Ishikawa (cell line): ENCODE results near the gene MAGI2.

Experiments
- CEBPB ChIP-seq: IDR thresholded peaks from 2 replicates; pipeline ENCODE4 v1.6.1; 2012
- CREB1 ChIP-seq: IDR thresholded peaks from 2 replicates; pipeline ENCODE4 v1.6.1; 2012; ENCODE audit warnings: low read depth
- EGR1 ChIP-seq: IDR thresholded peaks from 2 replicates; pipeline ENCODE4 v1.6.1; 2012
- EP300 ChIP-seq: IDR thresholded peaks from 2 replicates; pipeline ENCODE4 v1.6.1; 2012; ENCODE audit warnings: borderline replicate concordance
- FOXM1 ChIP-seq: IDR thresholded peaks from 2 replicates; pipeline ENCODE4 v1.6.1; 2012; ENCODE audit warnings: low read depth, borderline replicate concordance
- NFIC ChIP-seq: IDR thresholded peaks from 2 replicates; pipeline ENCODE4 v1.6.1; 2012
- RAD21 ChIP-seq: IDR thresholded peaks from 2 replicates; pipeline ENCODE4 v1.6.1; 2012; ENCODE audit warnings: low read depth
- TAF1 ChIP-seq: IDR thresholded peaks from 2 replicates; pipeline ENCODE4 v1.6.1; 2012; ENCODE audit warnings: low read depth, mild to moderate bottlenecking
- TCF12 ChIP-seq: IDR thresholded peaks from 2 replicates; pipeline ENCODE4 v1.6.1; 2012; ENCODE audit warnings: low read depth
- YY1 ChIP-seq: IDR thresholded peaks from 2 replicates; pipeline ENCODE4 v1.6.1; 2012; ENCODE audit warnings: low read depth
- TF ChIP-seq, protein P1 (sequence below): IDR thresholded peaks from 2 replicates; pipeline ENCODE4 v1.6.1; 2012
- TF ChIP-seq, protein P2 (sequence below): IDR thresholded peaks from 2 replicates; pipeline ENCODE4 v1.6.1; 2012
- TF ChIP-seq, protein P3 (sequence below): IDR thresholded peaks from 2 replicates; pipeline ENCODE4 v1.6.1; 2012; ENCODE audit warnings: low read depth, mild to moderate bottlenecking

DNA sequence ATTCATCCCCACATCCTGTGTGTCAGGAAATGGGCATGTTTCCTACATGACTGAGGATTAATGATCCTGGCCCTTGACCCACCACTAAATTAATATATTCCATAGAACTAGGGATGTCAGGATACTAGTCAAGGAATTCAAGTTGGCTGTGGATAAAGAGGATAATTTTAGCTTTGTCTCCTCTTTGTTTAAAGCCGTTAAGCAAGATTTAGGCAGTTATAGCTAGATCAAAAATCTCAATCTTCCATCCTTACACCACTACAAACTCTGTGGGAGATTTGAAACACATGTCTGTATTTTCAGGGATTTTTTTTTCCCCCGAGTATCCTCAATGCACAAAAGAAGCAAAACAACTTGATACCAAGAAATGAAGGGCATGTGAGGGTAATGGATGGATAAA, 417.1 kb downstream of the MAGI2 start:
- TF ChIP-seq EP300 (no peak), NFIC (no peak), RAD21 (no peak), FOXM1 (no peak), CEBPB (no peak), TCF12 (no peak), TAF1 (no peak), CREB1 (no peak), YY1 (no peak), EGR1 (no peak)
- TF ChIP-seq, protein P1, sequence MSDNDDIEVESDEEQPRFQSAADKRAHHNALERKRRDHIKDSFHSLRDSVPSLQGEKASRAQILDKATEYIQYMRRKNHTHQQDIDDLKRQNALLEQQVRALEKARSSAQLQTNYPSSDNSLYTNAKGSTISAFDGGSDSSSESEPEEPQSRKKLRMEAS, result no peak
- TF ChIP-seq, protein P2, sequence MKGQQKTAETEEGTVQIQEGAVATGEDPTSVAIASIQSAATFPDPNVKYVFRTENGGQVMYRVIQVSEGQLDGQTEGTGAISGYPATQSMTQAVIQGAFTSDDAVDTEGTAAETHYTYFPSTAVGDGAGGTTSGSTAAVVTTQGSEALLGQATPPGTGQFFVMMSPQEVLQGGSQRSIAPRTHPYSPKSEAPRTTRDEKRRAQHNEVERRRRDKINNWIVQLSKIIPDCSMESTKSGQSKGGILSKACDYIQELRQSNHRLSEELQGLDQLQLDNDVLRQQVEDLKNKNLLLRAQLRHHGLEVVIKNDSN, result no peak
- TF ChIP-seq, protein P3, sequence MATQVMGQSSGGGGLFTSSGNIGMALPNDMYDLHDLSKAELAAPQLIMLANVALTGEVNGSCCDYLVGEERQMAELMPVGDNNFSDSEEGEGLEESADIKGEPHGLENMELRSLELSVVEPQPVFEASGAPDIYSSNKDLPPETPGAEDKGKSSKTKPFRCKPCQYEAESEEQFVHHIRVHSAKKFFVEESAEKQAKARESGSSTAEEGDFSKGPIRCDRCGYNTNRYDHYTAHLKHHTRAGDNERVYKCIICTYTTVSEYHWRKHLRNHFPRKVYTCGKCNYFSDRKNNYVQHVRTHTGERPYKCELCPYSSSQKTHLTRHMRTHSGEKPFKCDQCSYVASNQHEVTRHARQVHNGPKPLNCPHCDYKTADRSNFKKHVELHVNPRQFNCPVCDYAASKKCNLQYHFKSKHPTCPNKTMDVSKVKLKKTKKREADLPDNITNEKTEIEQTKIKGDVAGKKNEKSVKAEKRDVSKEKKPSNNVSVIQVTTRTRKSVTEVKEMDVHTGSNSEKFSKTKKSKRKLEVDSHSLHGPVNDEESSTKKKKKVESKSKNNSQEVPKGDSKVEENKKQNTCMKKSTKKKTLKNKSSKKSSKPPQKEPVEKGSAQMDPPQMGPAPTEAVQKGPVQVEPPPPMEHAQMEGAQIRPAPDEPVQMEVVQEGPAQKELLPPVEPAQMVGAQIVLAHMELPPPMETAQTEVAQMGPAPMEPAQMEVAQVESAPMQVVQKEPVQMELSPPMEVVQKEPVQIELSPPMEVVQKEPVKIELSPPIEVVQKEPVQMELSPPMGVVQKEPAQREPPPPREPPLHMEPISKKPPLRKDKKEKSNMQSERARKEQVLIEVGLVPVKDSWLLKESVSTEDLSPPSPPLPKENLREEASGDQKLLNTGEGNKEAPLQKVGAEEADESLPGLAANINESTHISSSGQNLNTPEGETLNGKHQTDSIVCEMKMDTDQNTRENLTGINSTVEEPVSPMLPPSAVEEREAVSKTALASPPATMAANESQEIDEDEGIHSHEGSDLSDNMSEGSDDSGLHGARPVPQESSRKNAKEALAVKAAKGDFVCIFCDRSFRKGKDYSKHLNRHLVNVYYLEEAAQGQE, result no peak
